Adipose tissue (tissue), 3 donors: ENCODE data around the gene SUN2. TPM values are rescaled to one million over a fixed set of nuclear protein-coding genes. Genes with fewer than 3 reads are reported as not detected.

Experiments used
- H3K27ac ChIP-seq: one replicate; pipeline ENCODE4 v1.5.1; 2013; ENCODE audit warnings: low read depth, low read length
- WGBS, 3 donors: extraction: QIAGEN DNeasy Blood & Tissue Kit; methylation state at CpG; one replicate each; pipeline ENCODE4 v1.1.7; 2013; 5-methylcytosine and 5-hydroxymethylcytosine counted together
- polyA plus RNA-seq, 3 donors: library from polyadenylated mRNA; stranded (reverse); fragments of 200-250 nt; gene quantifications; one replicate each; pipeline ENCODE4 v1.2.3, GENCODE V29; 2013
- donor health status: healthy with polysubstance abuse.
- donor health status: Bipolar disorder and iron deficiency.
- donor health status: healthy.

Gene SUN2
- polyA plus RNA-seq, 3 donors = 76.8 to 218 (median 76.9) TPM

GRCh38 chr22:38740754-38741153, 15.0 kb downstream of the SUN2 start:
- H3K27ac ChIP-seq = no peak overlapping the region
- 79 to 86% (median 84%) methylated on average over 8 of the region's 8 CpGs for WGBS, 3 donors

- 90 to 92% (median 91%) methylated on average over 14 to 15 of the region's 15 CpGs for WGBS, 3 donors
- no peak overlapping the region for H3K27ac ChIP-seq
Measured at GRCh38 chr22:38740116-38740723, 15.6 kb downstream of the SUN2 start.

- WGBS, 3 donors = 90 to 94% (median 92%) methylated on average over 20 of the region's 20 CpGs
Measured at GRCh38 chr22:38739300-38740055, 16.3 kb downstream of the SUN2 start.

GRCh38 chr22:38738475-38739070, 17.2 kb downstream of the SUN2 start:
- H3K27ac ChIP-seq = no peak overlapping the region
- 94 to 95% (median 94%) methylated on average over 18 of the region's 18 CpGs for WGBS, 3 donors

More at GRCh38 chr22:38739300-38740055, 16.3 kb downstream of the SUN2 start:
- H3K27ac ChIP-seq = no peak overlapping the region

GRCh38 chr22:38737302-38738060, 18.3 kb downstream of the SUN2 start:
- no peak overlapping the region for H3K27ac ChIP-seq
- WGBS, 3 donors = 75 to 92% (median 77%) methylated on average over 21 of the region's 21 CpGs

- H3K27ac ChIP-seq = no peak overlapping the region
- 87 to 90% (median 88%) methylated on average over 7 of the region's 7 CpGs for whole genome bisulfite sequencing, 3 donors
Measured at GRCh38 chr22:38736257-38736570, 19.6 kb downstream of the SUN2 start.

- 73 to 87% (median 76%) methylated on average over 15 of the region's 15 CpGs for WGBS, 3 donors
- no peak overlapping the region for H3K27ac ChIP-seq
Measured at GRCh38 chr22:38735465-38736256, 20.1 kb downstream of the SUN2 start.

- 95 to 98% (median 95%) methylated on average over 6 to 7 of the region's 7 CpGs for WGBS, 3 donors
- no peak overlapping the region for H3K27ac ChIP-seq
Measured at GRCh38 chr22:38735126-38735464, 20.7 kb downstream of the SUN2 start.

GRCh38 chr22:38734421-38735100, 21.2 kb downstream of the SUN2 start:
- no peak overlapping the region for H3K27ac ChIP-seq
- 87 to 92% (median 88%) methylated on average over 13 of the region's 13 CpGs for WGBS, 3 donors

- H3K27ac ChIP-seq = no peak overlapping the region
- 22 to 65% (median 62%) methylated on average over 8 of the region's 8 CpGs for WGBS, 3 donors
Measured at GRCh38 chr22:38733724-38734381, 21.9 kb downstream of the SUN2 start.

GRCh38 chr22:38733329-38733723, 22.5 kb downstream of the SUN2 start:
- 23 to 42% (median 39%) methylated on average over 4 of the region's 4 CpGs for WGBS, 3 donors
- no peak overlapping the region for H3K27ac ChIP-seq

GRCh38 chr22:38732251-38732815, 23.5 kb downstream of the SUN2 start:
- WGBS, 3 donors = 36 to 84% (median 80%) methylated on average over 13 of the region's 13 CpGs
- H3K27ac ChIP-seq = no peak overlapping the region

- 65 to 91% (median 88%) methylated on average over 6 of the region's 6 CpGs for WGBS, 3 donors
- no peak overlapping the region for H3K27ac ChIP-seq
Measured at GRCh38 chr22:38731703-38732161, 24.1 kb downstream of the SUN2 start.

GRCh38 chr22:38730411-38730871, 25.4 kb downstream of the SUN2 start:
- 90 to 98% (median 95%) methylated on average over 13 of the region's 13 CpGs for WGBS, 3 donors
- H3K27ac ChIP-seq = no peak overlapping the region

- 86 to 95% (median 89%) methylated on average over 6 of the region's 6 CpGs for WGBS, 3 donors
- no peak overlapping the region for H3K27ac ChIP-seq
Measured at GRCh38 chr22:38729946-38730345, 25.9 kb downstream of the SUN2 start.

GRCh38 chr22:38728871-38729796, 26.7 kb downstream of the SUN2 start:
- 88 to 91% (median 90%) methylated on average over 18 of the region's 18 CpGs for WGBS, 3 donors
- no peak overlapping the region for H3K27ac ChIP-seq
